Measurements from ENCODE around the gene NKD2.

DNA sequence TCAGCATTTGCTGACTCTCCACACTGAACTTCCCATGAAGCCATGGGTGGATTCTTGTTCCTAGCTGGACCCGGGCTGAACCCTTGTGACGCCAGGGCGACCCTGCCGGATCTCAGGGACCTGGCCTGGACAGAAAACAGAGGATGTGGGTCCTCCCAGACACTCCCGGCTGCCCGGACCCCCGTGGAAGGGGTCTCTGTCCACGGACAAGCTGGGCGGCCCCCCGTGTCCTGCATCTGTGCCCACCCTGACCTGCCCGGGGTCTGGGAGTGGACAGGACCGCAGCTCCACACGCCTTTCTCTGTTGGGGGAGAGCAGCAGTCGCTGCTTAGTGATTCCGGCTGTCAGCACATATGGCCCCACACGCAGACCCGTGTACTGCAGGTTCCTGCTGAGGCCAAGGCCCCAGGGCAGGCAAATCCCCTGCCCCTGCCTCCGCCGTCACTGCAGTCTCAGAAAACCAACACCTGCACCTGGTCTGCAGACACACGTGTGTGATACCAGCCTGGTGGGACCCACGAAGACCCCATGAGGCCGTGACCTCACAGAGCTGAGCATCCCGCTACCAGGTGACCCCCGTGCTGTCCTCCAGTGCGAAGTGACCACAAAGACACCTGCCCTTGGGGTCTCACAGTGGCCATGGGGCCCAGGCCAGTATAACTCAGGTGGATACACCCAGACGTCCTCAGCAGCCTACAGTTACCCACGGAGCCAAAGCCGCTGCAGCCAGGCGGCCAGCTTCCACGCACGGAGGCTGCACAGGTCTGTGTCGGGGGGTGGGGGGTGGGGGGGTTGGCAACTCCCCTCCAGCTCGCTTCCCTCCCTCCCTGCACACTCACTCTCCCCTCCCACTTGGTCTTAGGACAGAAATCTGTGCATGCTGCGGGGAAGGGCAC lies 50.6 kb downstream of the NKD2 start:
- TF ChIP-seq ZNF121 (CRISPR knock-in tag; conservative IDR thresholded peaks at IDR 0.05): no peak
- TF ChIP-seq FOXK2 (conservative IDR thresholded peaks at IDR 0.05 in 1 of 2, IDR thresholded peaks at IDR 0.05 in 1 of 2; ENCODE audit: low read depth in 2 of 2): no peak
- no peak for TF ChIP-seq E2F1 (CRISPR knock-in tag; IDR thresholded peaks at IDR 0.05)
- TF ChIP-seq CHCHD3 (CRISPR knock-in tag; IDR thresholded peaks at IDR 0.05): no peak
- TF ChIP-seq, protein P1, sequence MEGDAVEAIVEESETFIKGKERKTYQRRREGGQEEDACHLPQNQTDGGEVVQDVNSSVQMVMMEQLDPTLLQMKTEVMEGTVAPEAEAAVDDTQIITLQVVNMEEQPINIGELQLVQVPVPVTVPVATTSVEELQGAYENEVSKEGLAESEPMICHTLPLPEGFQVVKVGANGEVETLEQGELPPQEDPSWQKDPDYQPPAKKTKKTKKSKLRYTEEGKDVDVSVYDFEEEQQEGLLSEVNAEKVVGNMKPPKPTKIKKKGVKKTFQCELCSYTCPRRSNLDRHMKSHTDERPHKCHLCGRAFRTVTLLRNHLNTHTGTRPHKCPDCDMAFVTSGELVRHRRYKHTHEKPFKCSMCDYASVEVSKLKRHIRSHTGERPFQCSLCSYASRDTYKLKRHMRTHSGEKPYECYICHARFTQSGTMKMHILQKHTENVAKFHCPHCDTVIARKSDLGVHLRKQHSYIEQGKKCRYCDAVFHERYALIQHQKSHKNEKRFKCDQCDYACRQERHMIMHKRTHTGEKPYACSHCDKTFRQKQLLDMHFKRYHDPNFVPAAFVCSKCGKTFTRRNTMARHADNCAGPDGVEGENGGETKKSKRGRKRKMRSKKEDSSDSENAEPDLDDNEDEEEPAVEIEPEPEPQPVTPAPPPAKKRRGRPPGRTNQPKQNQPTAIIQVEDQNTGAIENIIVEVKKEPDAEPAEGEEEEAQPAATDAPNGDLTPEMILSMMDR (IDR thresholded peaks at IDR 0.05 in 2 of 3, conservative IDR thresholded peaks at IDR 0.05 in 1 of 3; ENCODE audit: insufficient read depth in 2 of 3, low read depth in 1 of 3, low read length in 3 of 3): no peak
- TF ChIP-seq MYBL2 (IDR thresholded peaks at IDR 0.05; ENCODE audit: low read depth): no peak
- TF ChIP-seq MYBL2 (CRISPR knock-in tag; IDR thresholded peaks at IDR 0.05; ENCODE audit: borderline replicate concordance): no peak
- TF ChIP-seq CEBPB (tag; IDR thresholded peaks at IDR 0.05): no peak
- TF ChIP-seq SNIP1 (IDR thresholded peaks at IDR 0.05; ENCODE audit: low read depth): no peak
- no peak for TF ChIP-seq NFYB (IDR thresholded peaks at IDR 0.05; ENCODE audit: extremely low read depth, insufficient read length)
- no peak for TF ChIP-seq C11orf30 (IDR thresholded peaks at IDR 0.05; ENCODE audit: low read depth)

Data from K562 (cell line).